ENCODE measurements around the gene TGFB1I1.
A peak's percentile ranks its signal among the peaks of the same experiment; 100 is the strongest.

TGFB1I1 gene

GRCh38 chr16:31505483-31505882 lies 33.5 kb downstream of the TGFB1I1 start:
- Histone ChIP-seq H3K4me2 (ENCODE audit: low read length) (no peak overlapping the region; the same call in 1 of the 2 replicates), H3K4me1 (ENCODE audit: control insufficient read depth, low read length) (peaks cover 33% of the 10 kb centered on the region), H3K79me2 (ENCODE audit: control insufficient read depth, low read length) (peaks cover 20% of the 10 kb centered on the region)

GRCh38 chr16:31507617-31507928 lies 35.6 kb downstream of the TGFB1I1 start:
- no peaks in the 10 kb centered on the region for H3K27me3 ChIP-seq (ENCODE audit: control insufficient read depth, low read length)
- TF ChIP-seq CTCF (IDR thresholded peaks at IDR 0.05; ENCODE audit: low read depth, low read length, poor library complexity, severe bottlenecking): no peak
- TF ChIP-seq EZH2phosphoT487 (IDR thresholded peaks at IDR 0.05; ENCODE audit: borderline replicate concordance, low read length): no peak
- peaks cover 5% of the 10 kb centered on the region for H3K9me3 ChIP-seq (ENCODE audit: control insufficient read depth, insufficient read depth, low read length)
- peaks cover 33% of the 10 kb centered on the region for H3K4me1 ChIP-seq (ENCODE audit: control insufficient read depth, low read length)
- H3K27ac ChIP-seq (ENCODE audit: low read depth, low read length): no peak overlapping the region
- H3K36me3 ChIP-seq (ENCODE audit: control insufficient read depth, low read length): peaks cover 6% of the 10 kb centered on the region; the same call in 1 of the 2 replicates
- peaks cover 20% of the 10 kb centered on the region for H3K79me2 ChIP-seq (ENCODE audit: control insufficient read depth, low read length)
- peak overlapping the region; percentile 96 for H3K4me3 ChIP-seq (ENCODE audit: low read length)
- H3F3A ChIP-seq (ENCODE audit: control insufficient read depth, insufficient read depth): peaks cover 7% of the 10 kb centered on the region
- peak overlapping the region; percentile 85 for H3K4me2 ChIP-seq (ENCODE audit: low read length)
- H4K20me1 ChIP-seq (ENCODE audit: control insufficient read depth, insufficient read depth, low read depth, low read length): peaks cover 5% of the 10 kb centered on the region; the same call in 1 of the 2 replicates
- no peaks in the 10 kb centered on the region for H3K9me2 ChIP-seq (replicated peaks; ENCODE audit: control insufficient read depth, low read length)

More at GRCh38 chr16:31505483-31505882, 33.5 kb downstream of the TGFB1I1 start:
- Histone ChIP-seq H3K36me3 (ENCODE audit: control insufficient read depth, low read length) (peaks cover 6% of the 10 kb centered on the region; the same call in 1 of the 2 replicates), H3K9me2 (replicated peaks; ENCODE audit: control insufficient read depth, low read length) (no peaks in the 10 kb centered on the region), H3K4me3 (ENCODE audit: low read length) (no peak overlapping the region), H4K20me1 (ENCODE audit: control insufficient read depth, insufficient read depth, low read depth, low read length) (peaks cover 5% of the 10 kb centered on the region; the same call in 1 of the 2 replicates), H3F3A (ENCODE audit: control insufficient read depth, insufficient read depth) (peaks cover 7% of the 10 kb centered on the region), H3K9me3 (ENCODE audit: control insufficient read depth, insufficient read depth, low read length) (no peaks in the 10 kb centered on the region), H3K27me3 (ENCODE audit: control insufficient read depth, low read length) (no peaks in the 10 kb centered on the region), H3K27ac (ENCODE audit: low read depth, low read length) (no peak overlapping the region)
- TF ChIP-seq EZH2phosphoT487 (IDR thresholded peaks at IDR 0.05; ENCODE audit: borderline replicate concordance, low read length): no peak
- no peak for TF ChIP-seq CTCF (IDR thresholded peaks at IDR 0.05; ENCODE audit: low read depth, low read length, poor library complexity, severe bottlenecking)

- peak within 1 kb of the TSS; percentile 96 for H3K4me3 ChIP-seq (ENCODE audit: low read length)
- peaks cover 6% of the 10 kb centered on the region; the same call in 1 of the 2 replicates for H3K36me3 ChIP-seq (ENCODE audit: control insufficient read depth, low read length)
- peak within 1 kb of the TSS; percentile 7; the same call in 1 of the 2 replicates for H3K27ac ChIP-seq (ENCODE audit: low read depth, low read length)
- H3K9me2 ChIP-seq (replicated peaks; ENCODE audit: control insufficient read depth, low read length): no peaks in the 10 kb centered on the region
- peaks cover 33% of the 10 kb centered on the region for H3K4me1 ChIP-seq (ENCODE audit: control insufficient read depth, low read length)
- H3K79me2 ChIP-seq (ENCODE audit: control insufficient read depth, low read length): peaks cover 20% of the 10 kb centered on the region
- TF ChIP-seq EZH2phosphoT487 (IDR thresholded peaks at IDR 0.05; ENCODE audit: borderline replicate concordance, low read length) (no peak), CTCF (IDR thresholded peaks at IDR 0.05; ENCODE audit: low read depth, low read length, poor library complexity, severe bottlenecking) (no peak)
- peaks cover 7% of the 10 kb centered on the region for H3F3A ChIP-seq (ENCODE audit: control insufficient read depth, insufficient read depth)
- H3K9me3 ChIP-seq (ENCODE audit: control insufficient read depth, insufficient read depth, low read length): peaks cover 9% of the 10 kb centered on the region
- H3K4me2 ChIP-seq (ENCODE audit: low read length): peak within 1 kb of the TSS; percentile 85
- peaks cover 2% of the 10 kb centered on the region; the same call in 1 of the 2 replicates for H4K20me1 ChIP-seq (ENCODE audit: control insufficient read depth, insufficient read depth, low read depth, low read length)
- H3K27me3 ChIP-seq (ENCODE audit: control insufficient read depth, low read length): no peaks in the 10 kb centered on the region
Measured at GRCh38 chr16:31507929-31508705, 36.2 kb downstream of the TGFB1I1 start, which contains the start of gene RUSF1. TSS of gene RUSF1 (minus strand) at chr16:31508391. CDS start at chr16:31508373, 18 bp downstream.
